Psoas muscle (tissue), 8 donors: ENCODE measurements around the gene TMBIM6. TPM values are rescaled to one million over a fixed set of nuclear protein-coding genes. Genes with fewer than 3 reads are reported as not detected.

Source experiments
- ATAC-seq, 4 donors: fragments of 200-7000 bp; cut with Tn5 transposase; one replicate each; pipeline ENCODE4 v1.9.1; 2020; ENCODE audit warnings: moderate library complexity in 3 of 4, mild to moderate bottlenecking in 2 of 4
- DNase-seq, 2 donors: peaks; one replicate each; pipeline ENCODE4 v3.0.0-alpha.2; 2020
- H3K27ac ChIP-seq: fragments of 200-600 bp; one replicate; pipeline ENCODE4 v1.8.0; 2022
- H3K27me3 ChIP-seq, 3 donors: fragments of 200-600 bp in 1 of 3; one replicate each; pipeline versions ENCODE4 v1.6.1 to v1.8.0; 2013 to 2022; ENCODE audit warnings: low read length in 2 of 3, mild to moderate bottlenecking in 2 of 3, moderate library complexity in 1 of 3; ENCODE audit not compliant: insufficient read depth in 3 of 3
- H3K36me3 ChIP-seq, 2 donors: fragments of 200-600 bp in 1 of 2; one replicate each; pipeline versions ENCODE4 v1.6.1 to v1.8.0; 2013 to 2022; ENCODE audit warnings: low read depth in 1 of 2, mild to moderate bottlenecking in 1 of 2, moderate library complexity in 1 of 2; ENCODE audit not compliant: insufficient read depth in 1 of 2
- H3K4me1 ChIP-seq: fragments of 200-600 bp; one replicate; pipeline ENCODE4 v1.8.0; 2022
- H3K4me3 ChIP-seq: fragments of 200-600 bp; one replicate; pipeline ENCODE4 v1.8.0; 2022; ENCODE audit warnings: mild to moderate bottlenecking
- H3K9me3 ChIP-seq: fragments of 200-600 bp; one replicate; pipeline ENCODE4 v1.8.0; 2022
- CTCF ChIP-seq: fragments of 200-600 bp; IDR thresholded peaks from one replicate; pipeline ENCODE4 v1.8.0; 2022; ENCODE audit warnings: antibody characterized with exemption
- WGBS, 3 donors: extraction: QIAGEN DNeasy Blood & Tissue Kit; methylation state at CpG; one replicate each; pipeline versions ENCODE4 v1.1.6 to v1.1.7; 2013; 5-methylcytosine and 5-hydroxymethylcytosine counted together
- intact Hi-C, 2 donors: fragments of 100-400 bp; cut with DNase I; formaldehyde crosslinking; loops; one replicate each; pipeline versions ENCODE4 v1.11.0 to v1.14.2; 2022
- polyA plus RNA-seq, 3 donors: library from polyadenylated mRNA; stranded (reverse); fragments of 200-250 nt; gene quantifications; one replicate each; pipeline ENCODE4 v1.2.3, GENCODE V29; 2013
- total RNA-seq, 4 donors: library from RNA; stranded (reverse); fragmentation: NEBNext Ultra II Directional in 2 of 4; extraction: Animal tissue kit (Norgen Biotek cat#: 25700) in 2 of 4; gene quantifications; one replicate each; pipeline versions ENCODE4 v1.2.1 to v1.2.4, GENCODE V29; 2021 to 2023
- donor health status: healthy with polysubstance abuse.
- donor health status: DM: no; HTN: no; CAD: no; lungs with moderate emphysema.
- donor health status: Bipolar disorder and iron deficiency.
- donor health status: healthy.
- donor health status: DM: yes; HTN: yes; CAD: no.
- donor health status: DM: no; HTN: no; CAD: no.
- donor health status: DM: no; HTN: no; CAD: no.
- donor health status: DM: yes; HTN: yes; CAD: no.

The TMBIM6 gene
- total and polyA plus RNA-seq, 7 donors = 164 to 317 (median 243) TPM

- intact Hi-C loops = no loop called here
- no peak overlapping the region for H3K4me3 ChIP-seq
- WGBS, 3 donors = 89 to 91% (median 91%) methylated on average over 11 of the region's 11 CpGs
- DNase-seq (no peak), ATAC-seq (no peak)
- no peak overlapping the region for H3K27ac ChIP-seq
- no peaks in the 10 kb centered on the region for H3K4me1 ChIP-seq
- H3K36me3 ChIP-seq = peaks cover 8 to 70% of the 10 kb centered on the region in 2 donors
- no peaks in the 10 kb centered on the region for H3K9me3 ChIP-seq
- TF ChIP-seq CTCF = no peak
- no peaks in the 10 kb centered on the region for H3K27me3 ChIP-seq
These were observed 51.7 kb downstream of the TMBIM6 start for GRCh38 chr12:49792976-49793580.

GRCh38 chr12:49793620-49794019 lies 52.3 kb downstream of the TMBIM6 start:
- TF ChIP-seq CTCF = no peak
- Histone ChIP-seq H3K36me3 (peaks cover 8 to 76% of the 10 kb centered on the region in 2 donors), H3K27me3 (no peaks in the 10 kb centered on the region), H3K27ac (no peak overlapping the region), H3K4me1 (no peaks in the 10 kb centered on the region), H3K4me3 (no peak overlapping the region), H3K9me3 (no peaks in the 10 kb centered on the region)
- 90 to 92% (median 92%) methylated on average over 9 of the region's 9 CpGs for WGBS, 3 donors
- intact Hi-C loops = no loop called here
- ATAC-seq (no peak), DNase-seq (no peak)

GRCh38 chr12:49794021-49794420 lies 52.7 kb downstream of the TMBIM6 start:
- DNase-seq (no peak), ATAC-seq (no peak)
- 89 to 92% (median 90%) methylated on average over 5 of the region's 5 CpGs for WGBS, 3 donors
- TF ChIP-seq CTCF = no peak
- no peaks in the 10 kb centered on the region for H3K27me3 ChIP-seq
- intact Hi-C loops = no loop called here
- H3K4me3 ChIP-seq = no peak overlapping the region
- H3K9me3 ChIP-seq = no peaks in the 10 kb centered on the region
- H3K27ac ChIP-seq = no peak overlapping the region
- H3K4me1 ChIP-seq = no peaks in the 10 kb centered on the region
- H3K36me3 ChIP-seq = peaks cover 11 to 79% of the 10 kb centered on the region in 2 donors

DNA sequence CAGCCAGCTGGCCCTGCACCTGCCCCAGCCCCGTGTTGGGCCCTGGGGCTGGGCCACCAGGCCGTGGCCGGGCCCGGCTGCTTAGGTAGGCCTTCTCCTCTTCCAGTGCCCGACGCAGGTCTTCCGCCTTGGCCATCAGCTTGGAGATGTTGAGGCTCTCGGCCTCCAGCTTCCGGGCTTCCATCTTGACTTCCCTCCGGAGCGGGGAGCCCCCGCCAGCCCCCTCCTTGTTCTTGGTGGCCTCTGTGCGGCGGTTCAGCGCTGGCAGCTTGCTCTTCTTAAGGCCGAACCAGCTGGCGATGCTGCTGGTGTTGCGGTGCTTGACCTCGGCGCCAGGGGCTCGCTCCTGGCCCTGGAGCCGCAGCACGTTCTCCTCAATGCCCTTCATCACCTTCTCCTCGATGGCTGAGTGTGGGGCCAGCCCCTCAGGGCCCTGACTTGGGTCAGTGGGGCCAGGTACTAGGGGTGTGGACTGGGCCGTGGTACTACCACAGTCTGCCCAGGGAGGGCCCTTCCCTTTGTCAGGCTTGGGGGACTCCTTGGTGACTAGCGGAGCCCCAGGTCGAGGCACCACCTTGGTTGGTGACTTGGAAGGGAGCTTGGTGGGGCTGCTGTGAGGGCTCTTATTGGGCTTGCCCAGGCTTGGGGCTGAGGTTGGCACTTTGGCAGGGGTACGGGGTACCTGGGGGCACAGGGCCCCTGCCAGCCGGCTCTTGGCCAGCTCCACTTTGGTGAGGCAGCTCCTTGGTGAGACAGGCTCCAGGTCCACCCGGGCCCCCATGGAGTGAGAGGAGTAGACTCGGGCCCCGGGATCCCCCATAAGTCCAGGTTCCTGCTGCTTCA lies 53.7 kb downstream of the TMBIM6 start:
- Histone ChIP-seq H3K27me3 (no peaks in the 10 kb centered on the region), H3K4me3 (no peak overlapping the region), H3K27ac (no peak overlapping the region), H3K4me1 (peaks cover 2% of the 10 kb centered on the region), H3K9me3 (no peaks in the 10 kb centered on the region), H3K36me3 (peaks cover 6 to 77% of the 10 kb centered on the region in 2 donors)
- ATAC-seq (no peak), DNase-seq (peak in 1 of 2 donors; percentile 51)
- WGBS, 3 donors = 88 to 91% (median 89%) methylated on average over 31 to 32 of the region's 32 CpGs
- intact Hi-C loops = no loop called here
- no peak for TF ChIP-seq CTCF
